ENCODE data around the gene EIF2AK3. TPM values are rescaled to one million over a fixed set of nuclear protein-coding genes. Genes with fewer than 3 reads are reported as not detected.

EIF2AK3 gene
- total and polyA plus RNA-seq, 2 of the 4 experiments (the other 2 are of a cell fraction) = 7.9 to 22.8 TPM

GRCh38 chr2:88622307-88622706 is 5.0 kb downstream of the EIF2AK3 start:
- Histone ChIP-seq H3K4ac (ENCODE audit: low read depth, low read length) (no peak overlapping the region), H2BK15ac (ENCODE audit: low read depth, low read length) (no peak overlapping the region), H2BK20ac (ENCODE audit: low read depth, low read length) (no peak overlapping the region), H3K27ac (ENCODE audit: insufficient read depth, low read length) (no peak overlapping the region), H3K18ac (ENCODE audit: low read depth, low read length) (no peak overlapping the region), H2AK9ac (replicated peaks; ENCODE audit: low read depth, low read length, poor library complexity) (no peak overlapping the region), H3K4me3 (ENCODE audit: insufficient read depth, low read depth, low read length) (no peak overlapping the region), H2AFZ (replicated peaks; ENCODE audit: low read length, poor library complexity) (no peak overlapping the region), H3K36me3 (ENCODE audit: control insufficient read depth, insufficient read depth, low read length) (no peaks in the 10 kb centered on the region), H4K20me1 (ENCODE audit: insufficient read depth, low read length) (peaks cover 53% of the 10 kb centered on the region), H3K9me3 (ENCODE audit: control insufficient read depth, insufficient read depth, low read length) (no peaks in the 10 kb centered on the region), H4K8ac (ENCODE audit: low read depth in 2 of 2, low read length in 2 of 2) (no peak overlapping the region), H3K23ac (ENCODE audit: low read depth, low read length) (0 out of 2 replicates have a peak overlapping the region, but pooled peaks have one; percentile 3), H3K56ac (ENCODE audit: extremely low read depth, insufficient read depth, low read length) (no peak overlapping the region), H3K14ac (replicated peaks; ENCODE audit: low read depth, low read length) (no peak overlapping the region), H3K4me2 (ENCODE audit: low read depth, low read length) (no peak overlapping the region), H3K4me1 (ENCODE audit: control insufficient read depth, insufficient read depth, low read length) (peaks cover 4% of the 10 kb centered on the region), H3K79me1 (ENCODE audit: low read depth in 1 of 2, low read length in 2 of 2) (peaks cover 25 to 62% of the 10 kb centered on the region in 2 experiments; a peak in 3 of 4 replicates), H3K9ac (ENCODE audit: low read depth, low read length) (no peak overlapping the region), H3K9me1 (ENCODE audit: insufficient read depth, low read length) (peaks cover 8% of the 10 kb centered on the region; the same call in 1 of the 2 replicates), H4K91ac (ENCODE audit: insufficient read depth, low read depth, low read length) (no peak overlapping the region), H3K27me3 (ENCODE audit: control insufficient read depth, insufficient read depth, low read length) (no peaks in the 10 kb centered on the region), H2AK5ac (ENCODE audit: low read depth, low read length) (no peak overlapping the region), H2BK5ac (ENCODE audit: low read depth, low read length, poor library complexity, severe bottlenecking) (no peak overlapping the region), H4K5ac (ENCODE audit: low read depth, low read length) (no peak overlapping the region), H2BK120ac (ENCODE audit: low read depth, low read length) (no peak overlapping the region)
- ChIA-PET CTCF (interaction anchor here (1.0 kb wide), 1 partner anchor 10 kb away, joined by 4 read pairs; no protein-coding TSS in a partner anchor), POLR2A (ENCODE audit: unreplicated experiment) (no interaction called here)
- in situ Hi-C loops (cut with MboI; ENCODE audit: low sequenced_read_pairs) = no loop called here
- no peak for DNase-seq
- dilution Hi-C loops (cut with HindIII; ENCODE audit: low sequenced_read_pairs, unreplicated experiment) = no loop called here
- WGBS, 2 experiments (ENCODE audit: extremely low coverage in 2 of 2, insufficient read length in 1 of 2) = no CpG with 5 or more reads among the region's 1 CpG
- no TSS peak for BruUV-seq (replicated peaks)
- ATAC-seq (ENCODE audit: low read depth) = no peak
- intact Hi-C loops (cut with micrococcal nuclease) = loop anchor here (2.0 to 10.0 kb wide), 2 partner anchors 40 to 58 kb away; no protein-coding TSS in a partner anchor
- TF ChIP-seq NFE2L2 (IDR thresholded peaks at IDR 0.05; ENCODE audit: low read depth, low read length) (no peak), MAFK (IDR thresholded peaks at IDR 0.05; ENCODE audit: low read depth, low read length) (no peak), FOS (IDR thresholded peaks at IDR 0.05; ENCODE audit: low read depth, low read length) (no peak), ELK1 (IDR thresholded peaks at IDR 0.05; ENCODE audit: borderline replicate concordance, low read depth, low read length) (no peak), POLR2A (IDR thresholded peaks at IDR 0.05; ENCODE audit: low read depth, low read length) (no peak), RFX5 (IDR thresholded peaks at IDR 0.05; ENCODE audit: low read depth, low read length) (no peak), USF2 (IDR thresholded peaks at IDR 0.05; ENCODE audit: low read depth, low read length) (no peak), MAZ (IDR thresholded peaks at IDR 0.05; ENCODE audit: borderline replicate concordance, low read depth, low read length) (no peak), CEBPB (IDR thresholded peaks at IDR 0.05; ENCODE audit: low read depth, low read length) (no peak), CHD1 (IDR thresholded peaks at IDR 0.05; ENCODE audit: low read depth, low read length) (no peak), BHLHE40 (IDR thresholded peaks at IDR 0.05; ENCODE audit: low read depth, low read length) (no peak)
- TF ChIP-seq, protein P1, sequence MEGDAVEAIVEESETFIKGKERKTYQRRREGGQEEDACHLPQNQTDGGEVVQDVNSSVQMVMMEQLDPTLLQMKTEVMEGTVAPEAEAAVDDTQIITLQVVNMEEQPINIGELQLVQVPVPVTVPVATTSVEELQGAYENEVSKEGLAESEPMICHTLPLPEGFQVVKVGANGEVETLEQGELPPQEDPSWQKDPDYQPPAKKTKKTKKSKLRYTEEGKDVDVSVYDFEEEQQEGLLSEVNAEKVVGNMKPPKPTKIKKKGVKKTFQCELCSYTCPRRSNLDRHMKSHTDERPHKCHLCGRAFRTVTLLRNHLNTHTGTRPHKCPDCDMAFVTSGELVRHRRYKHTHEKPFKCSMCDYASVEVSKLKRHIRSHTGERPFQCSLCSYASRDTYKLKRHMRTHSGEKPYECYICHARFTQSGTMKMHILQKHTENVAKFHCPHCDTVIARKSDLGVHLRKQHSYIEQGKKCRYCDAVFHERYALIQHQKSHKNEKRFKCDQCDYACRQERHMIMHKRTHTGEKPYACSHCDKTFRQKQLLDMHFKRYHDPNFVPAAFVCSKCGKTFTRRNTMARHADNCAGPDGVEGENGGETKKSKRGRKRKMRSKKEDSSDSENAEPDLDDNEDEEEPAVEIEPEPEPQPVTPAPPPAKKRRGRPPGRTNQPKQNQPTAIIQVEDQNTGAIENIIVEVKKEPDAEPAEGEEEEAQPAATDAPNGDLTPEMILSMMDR (conservative IDR thresholded peaks at IDR 0.05; ENCODE audit: low read depth, low read length) = no peak
